Astrocyte (in vitro differentiated cells and primary cell): ENCODE measurements around the gene PIAS2. TPM values are rescaled to one million over a fixed set of nuclear protein-coding genes. Genes with fewer than 3 reads are reported as not detected.

ENCODE experiments used
- DNase-seq: peaks from one replicate; pipeline ENCODE4 v3.0.0-alpha.2; 2010; ENCODE audit warnings: low read depth
- FAIRE-seq: peaks from 2 replicates; lab custom pipeline; 2011; peaks lifted over from hg19 to GRCh38; lab: Jason Lieb, UNC
- H2AFZ ChIP-seq: 2 replicates; pipeline ENCODE4 v1.6.0; 2012; ENCODE audit warnings: low read depth, low read length, inconsistent platforms
- H3K27ac ChIP-seq: 2 replicates; pipeline ENCODE4 v1.5.1; 2011; ENCODE audit warnings: low read depth, low read length, inconsistent platforms
- H3K27me3 ChIP-seq: 2 replicates; pipeline ENCODE4 v1.6.0; 2011; ENCODE audit warnings: low read length, inconsistent platforms; ENCODE audit not compliant: insufficient read depth
- H3K36me3 ChIP-seq: 2 replicates; pipeline ENCODE4 v1.5.1; 2011; ENCODE audit warnings: low read length, inconsistent platforms; ENCODE audit not compliant: insufficient read depth
- H3K4me1 ChIP-seq: 2 replicates; pipeline ENCODE4 v1.5.1; 2011; ENCODE audit warnings: low read length, inconsistent platforms; ENCODE audit not compliant: insufficient read depth
- H3K4me2 ChIP-seq: 2 replicates; pipeline ENCODE4 v1.6.0; 2012; ENCODE audit warnings: low read length, inconsistent platforms
- H3K4me3 ChIP-seq: 2 replicates; pipeline ENCODE4 v1.5.1; 2011; ENCODE audit warnings: low read depth, mild to moderate bottlenecking, low read length, inconsistent platforms; ENCODE audit not compliant: insufficient read depth
- H3K79me2 ChIP-seq: 2 replicates; pipeline ENCODE4 v1.6.0; 2012; ENCODE audit warnings: mild to moderate bottlenecking, low read length, inconsistent platforms; ENCODE audit not compliant: insufficient read depth
- H3K9ac ChIP-seq: 2 replicates; pipeline ENCODE4 v1.6.0; 2012; ENCODE audit warnings: mild to moderate bottlenecking, low read length, inconsistent platforms
- H3K9me3 ChIP-seq: 2 replicates; pipeline ENCODE4 v1.5.1; 2012; ENCODE audit warnings: low read depth, mild to moderate bottlenecking, low read length, inconsistent platforms; ENCODE audit not compliant: insufficient read depth
- H4K20me1 ChIP-seq: 2 replicates; pipeline ENCODE4 v1.6.0; 2012; ENCODE audit warnings: low read length, inconsistent platforms; ENCODE audit not compliant: insufficient read depth
- H3K27ac Mint-ChIP-seq: one replicate; pipeline ENCODE4 v1.8.0; 2021; ENCODE audit warnings: mild to moderate bottlenecking, mixed read lengths; ENCODE audit not compliant: unreplicated experiment
- H3K27me3 Mint-ChIP-seq: one replicate; pipeline ENCODE4 v1.8.0; 2021; ENCODE audit warnings: low read depth, mixed read lengths; ENCODE audit not compliant: unreplicated experiment
- H3K36me3 Mint-ChIP-seq: one replicate; pipeline ENCODE4 v1.8.0; 2021; ENCODE audit warnings: low read depth, mixed read lengths; ENCODE audit not compliant: unreplicated experiment
- H3K4me1 Mint-ChIP-seq: one replicate; pipeline ENCODE4 v1.8.0; 2021; ENCODE audit warnings: low read depth, mixed read lengths; ENCODE audit not compliant: unreplicated experiment
- H3K4me3 Mint-ChIP-seq: one replicate; pipeline ENCODE4 v1.8.0; 2021; ENCODE audit warnings: mild to moderate bottlenecking, moderate library complexity, mixed read lengths; ENCODE audit not compliant: unreplicated experiment
- H3K9me3 Mint-ChIP-seq: one replicate; pipeline ENCODE4 v1.8.0; 2021; ENCODE audit warnings: mild to moderate bottlenecking, mixed read lengths; ENCODE audit not compliant: unreplicated experiment
- CTCF ChIP-seq: IDR thresholded peaks from 2 replicates; pipeline ENCODE4 v1.5.1; 2011; ENCODE audit warnings: low read depth, mild to moderate bottlenecking, inconsistent platforms, low read length, moderate library complexity; ENCODE audit not compliant: insufficient read depth
- EZH2 ChIP-seq: IDR thresholded peaks from 2 replicates; pipeline ENCODE4 v1.6.1; 2012; ENCODE audit warnings: mild to moderate bottlenecking, low read length, inconsistent platforms; ENCODE audit not compliant: insufficient read depth
- total RNA-seq: library from RNA; stranded (reverse); gene quantifications from 2 replicates; pipeline ENCODE4 v1.2.1, GENCODE V29; 2021

Gene PIAS2
- total RNA-seq, 1 donor from 2014 or later = 29.3 TPM

GRCh38 chr18:46794607-46795006 is 122.7 kb downstream of the PIAS2 start:
- H3K4me3 ChIP-seq = no peak overlapping the region
- FAIRE-seq (no peak), DNase-seq (no peak)
- H3K9me3 ChIP-seq = no peaks in the 10 kb centered on the region
- no peak overlapping the region for H3K27ac ChIP-seq
- Mint-ChIP-seq H3K4me1 (no peaks in the 10 kb centered on the region), H3K4me3 (no peak overlapping the region), H3K36me3 (peaks cover 4% of the 10 kb centered on the region), H3K27me3 (no peaks in the 10 kb centered on the region), H3K9me3 (peaks cover 3% of the 10 kb centered on the region), H3K27ac (no peak overlapping the region)
- TF ChIP-seq EZH2 (no peak), CTCF (no peak)
- H3K9ac ChIP-seq = no peak overlapping the region
- no peaks in the 10 kb centered on the region for H3K27me3 ChIP-seq
- H3K36me3 ChIP-seq = no peaks in the 10 kb centered on the region
- H4K20me1 ChIP-seq = no peaks in the 10 kb centered on the region
- H3K4me1 ChIP-seq = no peaks in the 10 kb centered on the region
- H3K4me2 ChIP-seq = no peak overlapping the region
- no peak overlapping the region for H2AFZ ChIP-seq
- H3K79me2 ChIP-seq = no peaks in the 10 kb centered on the region

GRCh38 chr18:46793565-46793964 is 123.7 kb downstream of the PIAS2 start:
- TF ChIP-seq CTCF (no peak), EZH2 (no peak)
- Mint-ChIP-seq H3K9me3 (peaks cover 3% of the 10 kb centered on the region), H3K4me3 (no peak overlapping the region), H3K27me3 (no peaks in the 10 kb centered on the region), H3K27ac (no peak overlapping the region), H3K36me3 (peaks cover 2% of the 10 kb centered on the region), H3K4me1 (no peaks in the 10 kb centered on the region)
- Histone ChIP-seq H2AFZ (no peak overlapping the region), H3K4me2 (no peak overlapping the region), H3K27me3 (no peaks in the 10 kb centered on the region), H3K4me1 (no peaks in the 10 kb centered on the region), H3K79me2 (no peaks in the 10 kb centered on the region), H3K9me3 (no peaks in the 10 kb centered on the region), H3K36me3 (no peaks in the 10 kb centered on the region), H3K4me3 (no peak overlapping the region), H3K27ac (no peak overlapping the region), H4K20me1 (no peaks in the 10 kb centered on the region), H3K9ac (no peak overlapping the region)
- FAIRE-seq (no peak), DNase-seq (no peak)

- H3K27me3 Mint-ChIP-seq = no peaks in the 10 kb centered on the region
- H3K4me1 Mint-ChIP-seq = no peaks in the 10 kb centered on the region
- Histone ChIP-seq H3K9me3 (no peaks in the 10 kb centered on the region), H2AFZ (no peak overlapping the region), H3K79me2 (no peaks in the 10 kb centered on the region), H3K4me3 (no peak overlapping the region), H4K20me1 (no peaks in the 10 kb centered on the region), H3K9ac (no peak overlapping the region), H3K36me3 (no peaks in the 10 kb centered on the region), H3K27me3 (no peaks in the 10 kb centered on the region), H3K4me1 (no peaks in the 10 kb centered on the region), H3K4me2 (no peak overlapping the region), H3K27ac (no peak overlapping the region)
- no peak overlapping the region for H3K4me3 Mint-ChIP-seq
- peaks cover 2% of the 10 kb centered on the region for H3K36me3 Mint-ChIP-seq
- TF ChIP-seq CTCF (no peak), EZH2 (no peak)
- peaks cover 5% of the 10 kb centered on the region for H3K9me3 Mint-ChIP-seq
- H3K27ac Mint-ChIP-seq = no peak overlapping the region
- FAIRE-seq = no peak
- no peak for DNase-seq
These were observed 128.2 kb downstream of the PIAS2 start for GRCh38 chr18:46789088-46789487.
